Natural killer cell (primary cell): ENCODE data around the gene SEC14L5. TPM values are rescaled to one million over a fixed set of nuclear protein-coding genes. Genes with fewer than 3 reads are reported as not detected.
A peak's percentile ranks its signal among the peaks of the same experiment; 100 is the strongest.
"Not testable (repeated sequence)": the region's sequence is repeated elsewhere in the genome, so short reads cannot be mapped to it uniquely, and the experiment has no call there.

Experiments
- ATAC-seq, 3 donors: fragments of 150-1000 bp in 2 of 3; fragments of 200-7000 bp in 1 of 3; cut with Tn5 transposase; 1 replicate in 1 of 3; 2 replicates in 2 of 3; pipeline ENCODE4 v1.10.0; 2021; ENCODE audit warnings: mild to moderate bottlenecking in 2 of 3, moderate library complexity in 2 of 3
- DNase-seq, 2 donors: peaks; one replicate each; pipeline versions ENCODE4 v3.0.0 to v3.0.0-alpha.2; 2013 to 2021; ENCODE audit warnings: mixed read lengths in 1 of 2
- H3K27ac ChIP-seq: one replicate; pipeline ENCODE4 v1.5.1; 2013; ENCODE audit warnings: mild to moderate bottlenecking, low read length
- H3K27me3 ChIP-seq: one replicate; pipeline ENCODE4 v1.6.1; 2013; ENCODE audit warnings: low read length; ENCODE audit not compliant: control insufficient read depth, insufficient read depth
- H3K36me3 ChIP-seq: one replicate; pipeline ENCODE4 v1.6.1; 2013; ENCODE audit warnings: low read length; ENCODE audit not compliant: control insufficient read depth, insufficient read depth
- H3K4me1 ChIP-seq: one replicate; pipeline ENCODE4 v1.6.1; 2013; ENCODE audit warnings: low read length; ENCODE audit not compliant: control insufficient read depth, insufficient read depth
- H3K4me3 ChIP-seq: one replicate; pipeline ENCODE4 v1.5.1; 2013; ENCODE audit warnings: low read length
- H3K9me3 ChIP-seq: one replicate; pipeline ENCODE4 v1.6.1; 2013; ENCODE audit warnings: low read length; ENCODE audit not compliant: control insufficient read depth, insufficient read depth
- H3K27ac Mint-ChIP-seq, 2 donors: one replicate each; pipeline ENCODE4 v1.8.0; 2022; ENCODE audit warnings: mild to moderate bottlenecking in 2 of 2, mixed read lengths in 2 of 2, moderate library complexity in 1 of 2
- H3K27me3 Mint-ChIP-seq, 2 donors: one replicate each; pipeline ENCODE4 v1.8.0; 2022; ENCODE audit warnings: low read depth in 2 of 2, mixed read lengths in 2 of 2
- H3K36me3 Mint-ChIP-seq: one replicate; pipeline ENCODE4 v1.8.0; 2022; ENCODE audit warnings: mixed read lengths
- H3K4me1 Mint-ChIP-seq, 2 donors: one replicate each; pipeline ENCODE4 v1.8.0; 2022; ENCODE audit warnings: mixed read lengths in 2 of 2
- H3K4me3 Mint-ChIP-seq: one replicate; pipeline ENCODE4 v1.8.0; 2022; ENCODE audit warnings: mild to moderate bottlenecking, moderate library complexity, mixed read lengths
- H3K9me3 Mint-ChIP-seq, 2 donors: one replicate each; pipeline ENCODE4 v1.8.0; 2022; ENCODE audit warnings: mixed read lengths in 2 of 2
- WGBS: methylation state at CpG from one replicate; pipeline ENCODE4 v1.1.7; 2013; ENCODE audit warnings: missing lambda C conversion rate; ENCODE audit not compliant: insufficient coverage; 5-methylcytosine and 5-hydroxymethylcytosine counted together
- intact Hi-C: fragments of 100-400 bp; cut with micrococcal nuclease; formaldehyde crosslinking; loops from one replicate; pipeline ENCODE4 v1.14.2; 2022
- total RNA-seq, 4 donors: library from RNA; stranded (reverse); fragments of 120-200 nt in 1 of 4; gene quantifications; one replicate each; pipeline versions ENCODE4 v1.2.3 to v1.2.4, GENCODE V29; 2013 to 2022
- TF ChIP-seq, protein P1 (sequence below): fragments of 200-600 bp; IDR thresholded peaks from one replicate; pipeline ENCODE4 v1.8.0; 2022; ENCODE audit warnings: antibody characterized with exemption

The SEC14L5 gene
- total RNA-seq, 3 donors from 2014 or later (not counting 1 experiment from before 2014, with no cell fraction given), result 0.27 to 1.1 (median 0.93) TPM

DNA sequence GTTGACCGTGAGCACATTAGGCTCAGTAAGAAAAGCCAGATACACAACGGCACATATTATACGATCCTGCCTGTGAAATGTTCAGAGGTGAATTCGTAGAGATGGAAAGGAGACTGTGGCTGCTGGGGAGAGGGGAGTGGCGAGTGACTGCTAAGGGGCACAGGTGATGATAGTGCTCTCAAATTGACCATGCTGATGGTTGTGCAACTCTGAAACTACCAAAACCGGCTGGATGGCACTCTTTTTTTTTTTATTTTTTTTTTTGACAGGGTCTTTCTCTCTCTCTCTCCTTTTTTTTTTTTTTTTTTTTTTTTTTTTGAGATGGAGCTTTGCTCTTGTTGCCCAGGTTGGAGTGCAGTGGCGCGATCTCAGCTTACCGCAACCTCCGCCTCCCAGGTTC lies 8.1 kb upstream of the SEC14L5 start:
- Mint-ChIP-seq H3K27me3 (peaks cover 0 to 18% of the 10 kb centered on the region in 2 donors), H3K4me1 (peaks cover 0 to 4% of the 10 kb centered on the region in 2 donors), H3K4me3 (no peak overlapping the region), H3K9me3 (no peaks in the 10 kb centered on the region), H3K36me3 (no peaks in the 10 kb centered on the region), H3K27ac (no peak overlapping the region)
- no peak overlapping the region for H3K27ac ChIP-seq
- DNase-seq, result no peak
- intact Hi-C loops, result loop anchor here (10.0 kb wide), 1 partner anchor 145 kb away; the partner anchor contains the start of gene EEF2KMT
- no peaks in the 10 kb centered on the region for H3K4me1 ChIP-seq
- no peaks in the 10 kb centered on the region for H3K9me3 ChIP-seq
- no peaks in the 10 kb centered on the region for H3K27me3 ChIP-seq
- ATAC-seq, result no peak
- H3K36me3 ChIP-seq, result no peaks in the 10 kb centered on the region
- 81% methylated on average over 9 of the region's 10 CpGs for WGBS
- TF ChIP-seq, protein P1, sequence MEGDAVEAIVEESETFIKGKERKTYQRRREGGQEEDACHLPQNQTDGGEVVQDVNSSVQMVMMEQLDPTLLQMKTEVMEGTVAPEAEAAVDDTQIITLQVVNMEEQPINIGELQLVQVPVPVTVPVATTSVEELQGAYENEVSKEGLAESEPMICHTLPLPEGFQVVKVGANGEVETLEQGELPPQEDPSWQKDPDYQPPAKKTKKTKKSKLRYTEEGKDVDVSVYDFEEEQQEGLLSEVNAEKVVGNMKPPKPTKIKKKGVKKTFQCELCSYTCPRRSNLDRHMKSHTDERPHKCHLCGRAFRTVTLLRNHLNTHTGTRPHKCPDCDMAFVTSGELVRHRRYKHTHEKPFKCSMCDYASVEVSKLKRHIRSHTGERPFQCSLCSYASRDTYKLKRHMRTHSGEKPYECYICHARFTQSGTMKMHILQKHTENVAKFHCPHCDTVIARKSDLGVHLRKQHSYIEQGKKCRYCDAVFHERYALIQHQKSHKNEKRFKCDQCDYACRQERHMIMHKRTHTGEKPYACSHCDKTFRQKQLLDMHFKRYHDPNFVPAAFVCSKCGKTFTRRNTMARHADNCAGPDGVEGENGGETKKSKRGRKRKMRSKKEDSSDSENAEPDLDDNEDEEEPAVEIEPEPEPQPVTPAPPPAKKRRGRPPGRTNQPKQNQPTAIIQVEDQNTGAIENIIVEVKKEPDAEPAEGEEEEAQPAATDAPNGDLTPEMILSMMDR, result no peak
- H3K4me3 ChIP-seq, result no peak overlapping the region

DNA sequence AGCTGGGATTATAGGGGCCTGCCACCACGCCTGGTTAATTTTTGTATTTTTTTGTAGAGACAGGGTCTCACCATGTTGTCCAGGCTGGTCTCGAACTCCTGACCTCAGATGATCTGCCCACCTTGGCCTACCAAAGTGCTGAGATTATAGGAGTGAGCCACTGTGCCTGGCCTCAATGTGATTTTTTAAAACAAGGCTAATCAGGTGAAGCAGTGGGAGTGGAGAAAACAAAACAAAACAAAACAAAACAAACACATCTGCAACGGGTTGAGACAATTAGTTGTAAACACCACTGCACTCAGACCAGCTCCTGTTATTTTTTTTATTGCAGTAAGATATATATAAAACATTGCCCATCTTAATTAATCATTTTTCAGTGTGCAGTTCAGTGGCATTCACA lies 6.5 kb upstream of the SEC14L5 start:
- peaks cover 0 to 21% of the 10 kb centered on the region in 2 donors for H3K27me3 Mint-ChIP-seq
- ATAC-seq, H3K36me3 Mint-ChIP-seq, H3K4me1 ChIP-seq, H3K9me3 ChIP-seq, H3K9me3 Mint-ChIP-seq, H3K4me3 ChIP-seq, DNase-seq, H3K4me3 Mint-ChIP-seq, H3K4me1 Mint-ChIP-seq, H3K27ac ChIP-seq, H3K27ac Mint-ChIP-seq, H3K27me3 ChIP-seq, H3K36me3 ChIP-seq: not testable (repeated sequence)
- WGBS, result 93% methylated on average over 2 of the region's 3 CpGs
- intact Hi-C loops, result loop anchor here (10.0 kb wide), 1 partner anchor 143 kb away; the partner anchor contains the start of gene EEF2KMT

DNA sequence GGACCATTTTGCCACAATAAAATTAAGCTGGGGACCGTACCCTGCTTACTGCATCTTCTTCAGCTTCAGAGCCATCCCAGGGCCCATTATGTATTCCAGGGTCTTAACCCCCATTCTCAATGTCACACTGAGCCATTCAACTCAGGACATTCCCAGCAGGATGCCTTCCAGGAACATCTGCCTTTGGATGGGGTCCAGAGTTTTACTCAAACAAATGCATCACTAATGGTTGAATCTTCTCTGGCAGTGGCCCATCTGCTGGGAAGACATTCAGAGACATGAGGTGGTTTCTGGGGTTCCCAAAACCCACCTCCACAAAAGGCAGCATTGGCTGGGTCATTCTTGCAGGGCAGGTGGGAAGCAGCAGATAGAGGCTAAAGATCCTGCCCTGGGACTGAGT lies 3.4 kb upstream of the SEC14L5 start:
- intact Hi-C loops, result loop anchor here (10.0 kb wide), 1 partner anchor 140 kb away; the partner anchor contains the start of gene EEF2KMT
- Histone ChIP-seq H3K36me3 (no peaks in the 10 kb centered on the region), H3K9me3 (no peaks in the 10 kb centered on the region), H3K27me3 (peaks cover 17% of the 10 kb centered on the region), H3K4me1 (peaks cover 19% of the 10 kb centered on the region), H3K27ac (no peak overlapping the region), H3K4me3 (no peak overlapping the region)
- Mint-ChIP-seq H3K27me3 (peaks cover 9 to 27% of the 10 kb centered on the region in 2 donors), H3K9me3 (no peaks in the 10 kb centered on the region), H3K4me1 (peaks cover 13 to 16% of the 10 kb centered on the region in 2 donors), H3K36me3 (no peaks in the 10 kb centered on the region), H3K4me3 (no peak overlapping the region), H3K27ac (no peak overlapping the region)
- ATAC-seq (no peak), DNase-seq (no peak)
- 100% methylated on average over 1 of the region's 1 CpG for WGBS
- TF ChIP-seq, protein P1, result no peak

DNA sequence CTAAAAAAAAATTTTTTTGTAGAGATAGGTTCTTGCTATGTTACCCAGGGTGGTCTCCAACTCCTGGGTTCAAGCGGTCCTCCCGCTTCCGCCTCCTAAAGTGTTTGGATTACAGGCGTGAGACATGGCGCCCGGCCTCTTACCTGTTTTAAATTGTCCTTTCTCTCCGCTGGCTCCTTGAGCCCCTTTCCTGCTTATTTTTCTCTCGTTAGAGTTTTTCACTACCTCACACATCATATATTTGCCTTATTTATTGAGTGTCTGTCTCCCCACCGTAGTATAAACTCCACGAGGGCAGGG lies 760 bp upstream of the SEC14L5 start:
- DNase-seq, result no peak
- Mint-ChIP-seq H3K27ac (peak overlapping the region in 1 of 2 donors; percentile 19), H3K9me3 (no peaks in the 10 kb centered on the region), H3K4me1 (peaks cover 13 to 16% of the 10 kb centered on the region in 2 donors), H3K36me3 (no peaks in the 10 kb centered on the region), H3K4me3 (peak overlapping the region; percentile 87), H3K27me3 (peaks cover 9 to 25% of the 10 kb centered on the region in 2 donors)
- intact Hi-C loops, result loop anchor here (10.0 kb wide), 1 partner anchor 137 kb away; the partner anchor contains the start of gene EEF2KMT
- ATAC-seq, result no peak
- no peaks in the 10 kb centered on the region for H3K9me3 ChIP-seq
- peaks cover 17% of the 10 kb centered on the region for H3K27me3 ChIP-seq
- peaks cover 19% of the 10 kb centered on the region for H3K4me1 ChIP-seq
- WGBS, result 40% methylated on average over 10 of the region's 10 CpGs
- H3K4me3 ChIP-seq, result peak overlapping the region; percentile 25
- TF ChIP-seq, protein P1, result no peak
- no peaks in the 10 kb centered on the region for H3K36me3 ChIP-seq
- H3K27ac ChIP-seq, result no peak overlapping the region
